Tibial nerve (tissue), 4 donors: ENCODE measurements around the gene CHD6. TPM values are rescaled to one million over a fixed set of nuclear protein-coding genes. Genes with fewer than 3 reads are reported as not detected.
A peak's percentile ranks its signal among the peaks of the same experiment; 100 is the strongest.

Source experiments
- DNase-seq, 2 donors: peaks; one replicate each; pipeline ENCODE4 v3.0.0-alpha.2; 2019; ENCODE audit warnings: low spot score in 2 of 2
- H3K27ac ChIP-seq, 4 donors: fragments of 200-600 bp; sonication (generic) in 3 of 4; one replicate each; pipeline ENCODE4 v1.5.1; 2017 to 2019; ENCODE audit warnings: mild to moderate bottlenecking in 1 of 4
- H3K27me3 ChIP-seq, 2 donors: fragments of 200-600 bp; sonication (generic) in 1 of 2; one replicate each; pipeline versions ENCODE4 v1.5.1 to v1.6.0; 2017 to 2019
- H3K36me3 ChIP-seq, 3 donors: fragments of 200-600 bp; sonication (generic); one replicate each; pipeline ENCODE4 v1.5.1; 2018 to 2019
- H3K4me1 ChIP-seq, 4 donors: fragments of 200-600 bp; sonication (generic) in 3 of 4; one replicate each; pipeline ENCODE4 v1.5.1; 2017 to 2019
- H3K4me3 ChIP-seq, 4 donors: fragments of 200-600 bp; sonication (generic) in 3 of 4; one replicate each; pipeline ENCODE4 v1.5.1; 2017 to 2019; ENCODE audit warnings: mild to moderate bottlenecking in 1 of 4, moderate library complexity in 1 of 4
- H3K9me3 ChIP-seq, 4 donors: fragments of 200-600 bp; sonication (generic) in 3 of 4; one replicate each; pipeline ENCODE4 v1.5.1; 2017 to 2019
- CTCF ChIP-seq, 5 experiments: fragments of 200-600 bp in 3 of 5; fragments of 450-650 bp in 2 of 5; sonication (generic) in 3 of 5; IDR thresholded peaks; one replicate each; pipeline ENCODE4 v1.5.1; 2016 to 2019; ENCODE audit warnings: antibody characterized with exemption in 5 of 5, mild to moderate bottlenecking in 3 of 5, moderate library complexity in 2 of 5
- EP300 ChIP-seq, 2 donors: sonication (generic); formaldehyde crosslinking; IDR thresholded peaks; one replicate each; pipeline ENCODE4 v1.6.1; 2017; ENCODE audit warnings: antibody characterized with exemption in 2 of 2, mild to moderate bottlenecking in 1 of 2
- POLR2A ChIP-seq, 2 donors: fragments of 450-650 bp; IDR thresholded peaks; one replicate each; pipeline ENCODE4 v1.6.1; 2017; ENCODE audit warnings: antibody characterized with exemption in 2 of 2, mild to moderate bottlenecking in 2 of 2, moderate library complexity in 2 of 2
- WGBS, 2 donors: methylation state at CpG; one replicate each; pipeline ENCODE4 v1.1.5; 2018; 5-methylcytosine and 5-hydroxymethylcytosine counted together
- total RNA-seq, 4 donors: library from RNA; depleted of rRNA; stranded (reverse); fragments of >200 nt; gene quantifications; one replicate each; pipeline ENCODE4 v1.1.0, GENCODE V29; 2016

Gene CHD6
- total RNA-seq, 4 donors from 2014 or later = 52.0 to 58.2 (median 54.9) TPM

- Histone ChIP-seq H3K4me3 (no peak overlapping the region), H3K4me1 (no peaks in the 10 kb centered on the region), H3K36me3 (no peaks in the 10 kb centered on the region), H3K27ac (no peak overlapping the region), H3K9me3 (no peaks in the 10 kb centered on the region), H3K27me3 (peaks cover 0 to 6% of the 10 kb centered on the region in 2 donors)
- TF ChIP-seq EP300 (IDR thresholded peaks at IDR 0.05) = no peak
- TF ChIP-seq CTCF (IDR thresholded peaks at IDR 0.05) = no peak
- no peak for TF ChIP-seq POLR2A (IDR thresholded peaks at IDR 0.05)
- WGBS, 2 donors = 20 to 40% methylated on average over 2 of the region's 2 CpGs
- no peak for DNase-seq
Observed at GRCh38 chr20:41639630-41640029, 21.5 kb upstream of the CHD6 start.

GRCh38 chr20:41638456-41638855, 20.3 kb upstream of the CHD6 start:
- H3K27ac ChIP-seq = no peak overlapping the region
- peaks cover 0 to 6% of the 10 kb centered on the region in 2 donors for H3K27me3 ChIP-seq
- H3K9me3 ChIP-seq = no peaks in the 10 kb centered on the region
- WGBS, 2 donors = 97 to 100% methylated on average over 1 of the region's 1 CpG
- TF ChIP-seq EP300 (IDR thresholded peaks at IDR 0.05) (no peak), POLR2A (IDR thresholded peaks at IDR 0.05) (no peak), CTCF (IDR thresholded peaks at IDR 0.05) (no peak)
- DNase-seq = no peak
- H3K4me1 ChIP-seq = no peaks in the 10 kb centered on the region
- no peaks in the 10 kb centered on the region for H3K36me3 ChIP-seq
- H3K4me3 ChIP-seq = no peak overlapping the region

- TF ChIP-seq POLR2A (IDR thresholded peaks at IDR 0.05) (no peak), EP300 (IDR thresholded peaks at IDR 0.05) (no peak), CTCF (IDR thresholded peaks at IDR 0.05) (no peak)
Observed at GRCh38 chr20:41635158-41635557, 17.0 kb upstream of the CHD6 start.

GRCh38 chr20:41632896-41633295, 14.7 kb upstream of the CHD6 start:
- Histone ChIP-seq H3K4me1 (no peaks in the 10 kb centered on the region), H3K27ac (no peak overlapping the region), H3K4me3 (no peak overlapping the region), H3K27me3 (peaks cover 0 to 6% of the 10 kb centered on the region in 2 donors), H3K36me3 (no peaks in the 10 kb centered on the region), H3K9me3 (no peaks in the 10 kb centered on the region)
- TF ChIP-seq CTCF (IDR thresholded peaks at IDR 0.05) (no peak), POLR2A (IDR thresholded peaks at IDR 0.05) (no peak), EP300 (IDR thresholded peaks at IDR 0.05) (no peak)
- no peak for DNase-seq
- 83 to 87% methylated on average over 2 of the region's 2 CpGs for WGBS, 2 donors

More at GRCh38 chr20:41635158-41635557, 17.0 kb upstream of the CHD6 start:
- no peaks in the 10 kb centered on the region for H3K9me3 ChIP-seq
- no peak overlapping the region for H3K4me3 ChIP-seq
- peaks cover 0 to 6% of the 10 kb centered on the region in 2 donors for H3K27me3 ChIP-seq
- H3K36me3 ChIP-seq = no peaks in the 10 kb centered on the region
- H3K4me1 ChIP-seq = no peaks in the 10 kb centered on the region
- H3K27ac ChIP-seq = no peak overlapping the region
- DNase-seq = no peak

- DNase-seq = peak in 1 of 2 donors; percentile 19
- Histone ChIP-seq H3K9me3 (no peaks in the 10 kb centered on the region), H3K27ac (no peak overlapping the region), H3K4me3 (no peak overlapping the region), H3K36me3 (no peaks in the 10 kb centered on the region), H3K27me3 (peaks cover 0 to 6% of the 10 kb centered on the region in 2 donors), H3K4me1 (no peaks in the 10 kb centered on the region)
- TF ChIP-seq EP300 (IDR thresholded peaks at IDR 0.05) (peak in 1 of 2 donors; percentile 44), POLR2A (IDR thresholded peaks at IDR 0.05) (no peak), CTCF (IDR thresholded peaks at IDR 0.05) (no peak)
- WGBS, 2 donors = 43 to 47% methylated on average over 4 of the region's 4 CpGs
Observed at GRCh38 chr20:41631826-41632225, 13.6 kb upstream of the CHD6 start.
